Tibial nerve (tissue), 4 donors: Measurements from ENCODE around the gene PHF2.

Source experiments
- CTCF ChIP-seq, 5 experiments: fragments of 200-600 bp in 3 of 5; fragments of 450-650 bp in 2 of 5; sonication (generic) in 3 of 5; IDR thresholded peaks; one replicate each; pipeline ENCODE4 v1.5.1; 2016 to 2019; ENCODE audit warnings: antibody characterized with exemption in 5 of 5, mild to moderate bottlenecking in 3 of 5, moderate library complexity in 2 of 5
- EP300 ChIP-seq, 2 donors: sonication (generic); formaldehyde crosslinking; IDR thresholded peaks; one replicate each; pipeline ENCODE4 v1.6.1; 2017; ENCODE audit warnings: antibody characterized with exemption in 2 of 2, mild to moderate bottlenecking in 1 of 2

- TF ChIP-seq CTCF (IDR thresholded peaks at IDR 0.05) (no peak), EP300 (IDR thresholded peaks at IDR 0.05) (no peak)
These were observed 26.6 kb downstream of the PHF2 start for GRCh38 chr9:93603011-93603410.
